T-helper 17 cell (primary cell): ENCODE measurements around the gene RPS6KL1. TPM values are rescaled to one million over a fixed set of nuclear protein-coding genes. Genes with fewer than 3 reads are reported as not detected.
A peak's percentile ranks its signal among the peaks of the same experiment; 100 is the strongest.

Source experiments
- ATAC-seq: fragments of 150-1000 bp; cut with Tn5 transposase; 2 replicates; pipeline ENCODE4 v1.10.0; 2021; ENCODE audit warnings: mild to moderate bottlenecking, moderate library complexity
- DNase-seq, 3 donors: peaks; one replicate each; pipeline versions ENCODE4 v3.0.0 to v3.0.0-alpha.2; 2020 to 2021
- H3K9me3 ChIP-seq: one replicate; pipeline ENCODE4 v1.7.0; 2013; ENCODE audit warnings: low read length, mild to moderate bottlenecking; ENCODE audit not compliant: control insufficient read depth, poor library complexity, severe bottlenecking
- H3K27ac Mint-ChIP-seq: one replicate; pipeline ENCODE4 v1.8.0; 2022; ENCODE audit warnings: mild to moderate bottlenecking, moderate library complexity, mixed read lengths
- H3K27me3 Mint-ChIP-seq: one replicate; pipeline ENCODE4 v1.8.0; 2022; ENCODE audit warnings: mixed read lengths
- H3K36me3 Mint-ChIP-seq: one replicate; pipeline ENCODE4 v1.8.0; 2022; ENCODE audit warnings: low read depth, mixed read lengths
- H3K4me1 Mint-ChIP-seq: one replicate; pipeline ENCODE4 v1.8.0; 2022; ENCODE audit warnings: mild to moderate bottlenecking, mixed read lengths
- H3K4me3 Mint-ChIP-seq: one replicate; pipeline ENCODE4 v1.8.0; 2022; ENCODE audit warnings: mild to moderate bottlenecking, moderate library complexity, mixed read lengths
- total RNA-seq, 4 donors: library from RNA in 2 of 4; stranded (reverse) in 2 of 4; gene quantifications; one replicate each; pipeline ENCODE4 v1.2.3 and lab custom pipeline; 2022 to 2026

RPS6KL1 gene
- total RNA-seq, 2 donors from 2014 or later, result 1.0 to 1.9 TPM

DNA sequence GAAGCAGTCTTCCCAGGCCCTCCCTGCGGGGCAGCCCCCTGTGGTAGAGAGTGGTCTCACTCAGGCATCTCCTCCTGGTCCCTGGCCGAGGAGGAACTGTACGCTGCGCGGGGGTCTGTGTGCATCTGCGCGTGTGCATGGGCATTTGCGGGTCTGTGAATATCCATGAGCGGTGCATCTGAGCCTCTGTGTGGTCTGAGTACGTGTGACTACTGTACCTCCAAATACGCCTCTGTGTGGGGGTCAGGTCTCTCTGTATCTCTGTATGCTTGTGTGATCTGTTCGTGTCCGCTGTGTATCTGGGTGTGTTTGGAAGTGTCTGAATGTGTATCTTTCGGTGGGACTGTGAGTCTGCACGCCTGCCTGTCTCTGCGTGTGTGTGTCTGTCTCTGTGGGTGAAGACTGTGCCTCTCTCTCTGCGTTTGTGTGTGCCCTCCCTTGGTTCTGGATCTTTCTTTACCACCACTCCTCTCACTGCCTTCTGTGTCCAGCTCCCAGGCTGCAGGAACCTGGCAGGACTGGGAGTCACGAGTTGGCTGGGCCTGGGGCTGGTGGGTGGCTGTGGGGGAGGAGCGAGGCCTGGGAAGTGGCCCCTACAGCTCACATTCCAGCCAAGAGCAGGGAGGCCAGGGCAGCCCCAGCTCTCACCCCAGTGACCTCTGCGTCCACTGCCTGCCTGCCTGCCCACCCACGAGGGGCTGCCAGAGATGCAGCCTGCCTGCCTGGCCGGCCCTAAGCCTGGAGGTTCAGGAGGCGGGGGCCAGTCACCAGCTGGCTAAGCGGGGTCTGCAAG lies 33.4 kb upstream of the RPS6KL1 start:
- peak overlapping the region; percentile 59 for H3K4me3 Mint-ChIP-seq
- H3K4me1 Mint-ChIP-seq, result peaks cover 5% of the 10 kb centered on the region
- H3K36me3 Mint-ChIP-seq, result peaks cover 3% of the 10 kb centered on the region
- ATAC-seq (no peak), DNase-seq (no peak)
- no peak overlapping the region for H3K27ac Mint-ChIP-seq
- H3K9me3 ChIP-seq, result no peaks in the 10 kb centered on the region
- H3K27me3 Mint-ChIP-seq, result peaks cover 7% of the 10 kb centered on the region

DNA sequence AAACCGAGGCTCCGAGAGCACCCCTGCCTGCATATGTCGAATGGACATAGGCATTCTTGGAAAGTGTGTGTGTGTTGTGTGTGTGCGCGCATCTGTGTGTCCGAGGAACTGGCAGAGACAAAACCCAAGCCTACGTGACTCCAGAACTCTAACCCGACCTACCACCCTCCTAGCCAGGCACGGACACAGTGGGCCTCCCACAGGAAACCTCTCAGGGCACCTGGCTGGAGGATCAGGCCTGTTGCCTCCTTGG lies 32.9 kb upstream of the RPS6KL1 start:
- H3K4me1 Mint-ChIP-seq, result peaks cover 5% of the 10 kb centered on the region
- DNase-seq (no peak), ATAC-seq (no peak)
- peaks cover 3% of the 10 kb centered on the region for H3K36me3 Mint-ChIP-seq
- no peaks in the 10 kb centered on the region for H3K9me3 ChIP-seq
- no peak overlapping the region for H3K4me3 Mint-ChIP-seq
- no peak overlapping the region for H3K27ac Mint-ChIP-seq
- peaks cover 7% of the 10 kb centered on the region for H3K27me3 Mint-ChIP-seq

DNA sequence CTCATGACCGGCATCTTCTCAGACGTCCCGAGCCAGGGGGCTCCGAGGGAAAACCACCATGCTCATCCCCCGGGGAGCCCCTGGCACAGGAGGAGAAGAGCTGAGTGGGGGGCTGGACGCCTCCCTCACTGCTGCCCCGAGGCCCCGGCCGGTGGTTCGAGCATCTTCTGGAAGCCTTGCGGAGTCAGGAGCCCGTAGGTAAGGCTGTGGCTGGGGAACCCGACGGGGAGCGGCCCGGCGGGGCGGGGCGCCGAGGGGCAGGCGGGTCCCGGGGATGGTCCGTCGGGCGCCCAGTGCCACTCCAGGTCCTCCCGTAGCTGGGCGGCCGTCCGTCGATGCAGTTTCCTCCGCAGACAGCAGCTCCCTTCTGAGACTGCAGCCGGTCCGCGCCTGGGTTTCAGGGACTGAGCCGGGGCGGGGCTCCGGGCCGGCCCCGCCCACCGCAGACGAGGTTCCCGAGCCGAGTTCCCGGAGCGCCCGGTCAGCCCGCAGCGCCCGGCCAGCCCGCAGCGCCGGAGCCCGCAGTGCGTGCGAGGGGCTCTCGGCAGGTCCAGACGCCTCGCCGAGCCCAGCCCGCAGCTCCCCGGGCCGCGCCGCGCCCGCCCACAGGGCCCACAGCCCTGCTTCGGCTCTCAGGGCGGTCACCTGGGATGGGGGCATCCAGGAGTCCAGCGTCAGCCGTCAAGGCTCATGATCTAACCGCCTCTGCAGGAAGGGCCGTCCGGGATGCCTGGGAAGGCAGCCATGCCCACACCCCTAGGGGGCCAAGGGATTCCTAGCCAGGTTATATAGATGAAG lies 32.4 kb upstream of the RPS6KL1 start, which contains the start of gene PGF:
Gene PGF, minus strand, starts transcription at position 369 of the 798 bp plus-strand sequence. Its CDS starts 355 bp downstream, at position 14.
- Mint-ChIP-seq H3K36me3 (peaks cover 3% of the 10 kb centered on the region), H3K4me1 (peaks cover 5% of the 10 kb centered on the region), H3K27ac (no peak within 1 kb of the TSS), H3K27me3 (peaks cover 7% of the 10 kb centered on the region), H3K4me3 (peak within 1 kb of the TSS; percentile 64)
- no peaks in the 10 kb centered on the region for H3K9me3 ChIP-seq
- ATAC-seq, result peak; percentile 61
- peak in 2 of 3 donors; percentile 37 to 40 for DNase-seq

- Mint-ChIP-seq H3K4me3 (peak overlapping the region; percentile 64), H3K36me3 (peaks cover 3% of the 10 kb centered on the region), H3K4me1 (peaks cover 5% of the 10 kb centered on the region), H3K27me3 (peaks cover 13% of the 10 kb centered on the region), H3K27ac (no peak overlapping the region)
- no peak for DNase-seq
- H3K9me3 ChIP-seq, result no peaks in the 10 kb centered on the region
- no peak for ATAC-seq
Measured at GRCh38 chr14:74954947-74955228, 31.8 kb upstream of the RPS6KL1 start.

DNA sequence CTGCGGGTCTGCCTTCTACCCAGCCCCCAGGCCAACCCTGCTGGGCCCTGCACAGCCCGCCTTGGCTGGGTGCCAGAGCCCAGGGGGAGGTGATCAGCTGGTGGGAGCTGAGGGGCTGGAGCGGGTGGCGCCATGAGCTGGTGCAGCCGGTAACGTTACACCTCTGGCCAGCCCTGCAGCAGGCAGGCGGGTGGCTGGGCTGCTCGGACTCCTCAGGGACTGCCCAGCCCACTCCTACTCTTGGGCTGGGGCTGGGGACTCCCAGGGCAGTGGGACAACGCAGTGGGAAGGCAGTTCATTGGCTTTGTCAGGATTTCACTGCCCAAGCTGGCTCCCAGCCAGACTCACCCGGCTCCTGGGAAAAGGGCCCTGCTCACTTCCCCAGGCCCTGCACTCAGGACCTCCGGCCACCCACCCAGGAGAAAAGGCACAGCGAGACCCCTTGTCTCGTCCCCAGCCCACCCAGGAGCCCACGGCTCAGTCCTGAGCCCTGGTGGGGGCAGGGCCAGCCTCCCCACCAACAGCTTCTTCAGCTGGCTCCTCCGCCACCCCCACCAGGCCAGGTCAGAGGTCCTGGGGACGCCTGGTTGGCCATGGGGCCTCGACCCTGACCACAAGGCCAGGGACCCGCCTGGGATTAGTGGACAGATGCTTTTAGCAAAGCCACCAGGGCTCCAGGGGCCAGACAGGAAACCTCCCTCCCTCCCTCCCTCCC lies 31.3 kb upstream of the RPS6KL1 start:
- ATAC-seq (no peak), DNase-seq (no peak)
- Mint-ChIP-seq H3K36me3 (peaks cover 3% of the 10 kb centered on the region), H3K27ac (no peak overlapping the region), H3K27me3 (peaks cover 16% of the 10 kb centered on the region), H3K4me1 (peaks cover 5% of the 10 kb centered on the region), H3K4me3 (no peak overlapping the region)
- H3K9me3 ChIP-seq, result no peaks in the 10 kb centered on the region

DNA sequence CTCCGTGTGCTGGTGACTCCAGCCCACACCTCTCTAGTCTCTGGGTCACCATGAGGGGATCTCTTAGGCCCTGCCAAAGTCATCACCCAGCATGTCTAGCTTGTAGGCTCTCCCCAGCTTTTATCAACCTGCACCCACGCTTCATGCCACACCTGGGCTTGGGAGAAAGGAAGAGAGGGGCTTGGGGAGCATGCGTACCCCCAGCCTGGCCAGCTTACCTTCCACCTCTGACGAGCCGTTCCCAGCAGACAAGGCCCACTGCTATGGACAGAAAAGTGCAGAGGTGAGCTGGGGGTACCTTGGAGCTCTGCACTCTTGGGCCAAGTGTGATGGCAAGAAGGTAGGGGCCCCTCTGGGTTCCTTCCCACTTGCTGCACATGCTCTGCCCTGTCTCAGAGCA lies 30.6 kb upstream of the RPS6KL1 start:
- Mint-ChIP-seq H3K36me3 (peaks cover 3% of the 10 kb centered on the region), H3K4me3 (no peak overlapping the region), H3K27me3 (peaks cover 16% of the 10 kb centered on the region), H3K4me1 (peaks cover 5% of the 10 kb centered on the region), H3K27ac (no peak overlapping the region)
- no peak for DNase-seq
- ATAC-seq, result no peak
- H3K9me3 ChIP-seq, result no peaks in the 10 kb centered on the region

- ATAC-seq, result no peak
- Mint-ChIP-seq H3K27me3 (peaks cover 16% of the 10 kb centered on the region), H3K4me1 (peaks cover 5% of the 10 kb centered on the region), H3K27ac (no peak overlapping the region), H3K4me3 (no peak overlapping the region), H3K36me3 (peaks cover 3% of the 10 kb centered on the region)
- no peaks in the 10 kb centered on the region for H3K9me3 ChIP-seq
- DNase-seq, result no peak
Measured at GRCh38 chr14:74952697-74953484, 29.8 kb upstream of the RPS6KL1 start.

DNA sequence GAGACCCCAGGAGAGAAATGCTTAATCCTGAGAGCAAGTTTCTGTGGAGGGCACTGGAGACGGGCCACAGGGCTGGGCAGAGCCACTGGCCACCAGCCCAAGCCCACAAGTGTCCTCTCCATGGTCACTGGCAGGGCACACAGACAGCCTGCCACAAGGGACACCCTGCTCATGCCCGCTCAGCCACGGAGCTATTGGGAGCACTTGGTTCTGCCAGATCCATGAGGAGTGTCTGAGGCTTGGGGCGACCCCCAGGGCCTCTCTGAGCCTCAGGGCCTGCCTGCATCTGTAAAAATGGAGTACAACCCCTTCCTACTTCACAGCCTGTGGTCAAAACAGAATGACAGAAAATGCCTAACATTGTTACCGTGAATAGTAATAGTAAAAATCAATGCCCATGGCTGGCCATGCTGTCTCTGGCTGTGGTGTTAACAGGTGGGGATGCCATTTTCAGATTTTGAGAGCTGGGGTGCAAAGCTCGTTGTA lies 29.2 kb upstream of the RPS6KL1 start:
- no peak for ATAC-seq
- peaks cover 3% of the 10 kb centered on the region for H3K36me3 Mint-ChIP-seq

DNA sequence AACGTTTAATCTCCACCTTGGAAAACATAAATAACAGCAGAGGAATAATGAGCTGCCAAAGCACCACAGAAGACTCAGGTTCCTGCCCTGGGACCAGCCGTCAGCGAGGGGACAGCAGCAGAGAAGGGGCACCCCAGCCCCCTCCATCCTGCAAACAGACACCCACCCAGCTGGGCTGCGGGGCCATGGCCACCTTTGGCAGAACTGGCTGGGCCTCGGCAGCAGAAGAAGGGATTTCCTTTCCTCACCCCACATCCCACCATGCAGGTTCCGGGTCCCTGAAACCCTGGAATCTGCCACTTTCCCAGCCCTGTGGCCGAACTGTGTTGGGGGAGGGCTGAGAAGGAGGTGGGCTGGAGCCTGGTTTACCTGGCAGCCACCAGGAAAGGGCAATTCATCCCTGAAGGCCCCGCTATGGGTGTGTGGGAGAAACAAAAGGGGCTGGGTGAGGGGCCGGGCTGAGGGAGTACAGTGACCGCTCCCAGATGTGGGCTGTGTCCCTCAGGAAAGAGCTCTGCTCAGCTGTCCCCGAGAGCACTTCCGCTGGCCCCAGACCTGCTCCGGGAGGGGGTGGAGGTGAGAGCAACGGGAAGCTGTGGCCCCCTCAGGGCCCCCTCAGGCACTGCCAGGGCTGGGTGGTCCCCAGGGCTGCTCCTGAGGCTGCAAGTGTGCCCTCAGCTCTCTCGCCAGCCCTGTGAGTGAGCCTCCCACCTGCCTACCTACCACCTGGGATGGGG lies 28.6 kb upstream of the RPS6KL1 start:
- no peak overlapping the region for H3K27ac Mint-ChIP-seq
- peaks cover 14% of the 10 kb centered on the region for H3K27me3 Mint-ChIP-seq
- DNase-seq, result no peak

More for the DNA sequence above, 29.2 kb upstream of the RPS6KL1 start:
- DNase-seq, result no peak
- no peaks in the 10 kb centered on the region for H3K9me3 ChIP-seq
- H3K27me3 Mint-ChIP-seq, result peaks cover 16% of the 10 kb centered on the region
- peaks cover 5% of the 10 kb centered on the region for H3K4me1 Mint-ChIP-seq
- no peak overlapping the region for H3K27ac Mint-ChIP-seq
- no peak overlapping the region for H3K4me3 Mint-ChIP-seq

DNA sequence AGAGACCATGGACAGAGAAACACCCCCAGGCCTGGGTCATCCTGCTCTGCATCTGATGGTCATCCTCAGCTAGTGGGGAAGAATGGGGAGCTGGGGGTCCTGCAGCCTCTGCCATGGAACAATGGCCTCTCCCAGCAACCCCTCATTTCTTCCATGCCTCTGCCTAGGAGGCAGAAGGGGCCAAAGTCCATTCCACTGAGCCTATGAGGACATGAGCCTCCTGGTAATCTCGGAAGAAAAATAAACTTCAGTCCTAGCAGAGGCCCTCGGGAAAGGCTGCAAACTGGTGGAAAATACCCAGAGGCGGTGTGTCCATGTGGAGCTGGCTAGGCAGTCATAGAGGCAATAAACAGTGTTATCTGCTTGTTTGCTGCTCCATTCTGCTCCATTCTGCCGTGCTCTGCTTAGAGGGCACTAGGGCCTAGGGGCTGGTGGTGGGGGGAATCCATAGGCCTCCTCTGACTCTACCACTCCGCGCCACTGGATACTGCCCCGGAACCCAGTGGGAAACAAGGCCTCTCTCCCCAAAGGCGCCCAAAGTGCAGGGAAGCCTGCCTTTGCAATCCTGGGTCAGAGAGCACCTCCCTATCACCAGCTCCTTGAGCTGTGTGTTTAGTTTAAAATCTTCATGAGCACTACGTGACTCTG lies 27.9 kb upstream of the RPS6KL1 start:
- H3K4me3 Mint-ChIP-seq, result no peak overlapping the region
- no peaks in the 10 kb centered on the region for H3K36me3 Mint-ChIP-seq
- ATAC-seq, result no peak
- H3K27ac Mint-ChIP-seq, result no peak overlapping the region
- H3K9me3 ChIP-seq, result no peaks in the 10 kb centered on the region
- H3K27me3 Mint-ChIP-seq, result peaks cover 10% of the 10 kb centered on the region
- peaks cover 10% of the 10 kb centered on the region for H3K4me1 Mint-ChIP-seq
- no peak for DNase-seq

More for the DNA sequence above, 28.6 kb upstream of the RPS6KL1 start:
- H3K4me3 Mint-ChIP-seq, result no peak overlapping the region
- no peaks in the 10 kb centered on the region for H3K9me3 ChIP-seq
- H3K36me3 Mint-ChIP-seq, result peaks cover 3% of the 10 kb centered on the region
- ATAC-seq, result no peak
- peaks cover 6% of the 10 kb centered on the region for H3K4me1 Mint-ChIP-seq

DNA sequence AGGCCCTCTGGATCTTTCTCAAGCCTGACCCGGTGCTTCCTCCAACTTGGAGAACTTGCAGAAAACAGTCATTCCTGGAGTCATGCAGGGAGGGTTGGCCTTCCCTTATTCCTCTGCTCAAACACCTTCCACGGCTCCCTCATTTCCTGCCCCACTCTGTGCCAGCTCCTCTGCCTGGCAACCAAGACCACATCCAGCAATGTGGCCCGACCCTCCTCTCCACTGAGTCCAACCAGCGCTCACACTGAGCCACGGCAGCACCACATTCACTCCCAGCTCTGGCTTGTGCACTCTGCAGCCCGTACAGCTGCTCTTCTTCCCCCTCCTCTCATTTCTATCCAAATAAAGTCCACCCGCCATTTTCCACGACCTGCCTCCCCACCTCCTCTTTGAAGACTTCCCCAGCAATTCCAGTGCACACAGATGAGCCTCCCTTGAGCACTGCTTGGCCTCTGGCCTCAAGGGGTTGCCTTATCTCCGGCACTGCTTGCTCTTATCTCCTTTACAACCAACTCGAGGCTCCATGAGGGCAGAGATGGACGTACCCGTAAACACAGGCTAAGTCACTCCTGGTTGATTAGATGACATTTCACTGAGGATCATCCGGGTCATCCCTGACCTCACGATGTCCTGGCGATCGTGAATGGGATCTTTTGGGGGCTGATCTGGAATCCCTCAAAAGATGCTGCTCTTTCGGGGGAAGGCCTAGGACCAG lies 27.0 kb upstream of the RPS6KL1 start:
- H3K9me3 ChIP-seq, result no peaks in the 10 kb centered on the region
- Mint-ChIP-seq H3K4me1 (peaks cover 10% of the 10 kb centered on the region), H3K4me3 (no peak overlapping the region), H3K27me3 (peaks cover 10% of the 10 kb centered on the region), H3K36me3 (no peaks in the 10 kb centered on the region), H3K27ac (peak overlapping the region; percentile 49)
- DNase-seq (no peak), ATAC-seq (no peak)
